ENCODE data around the gene NCOA3. TPM values are rescaled to one million over a fixed set of nuclear protein-coding genes. Genes with fewer than 3 reads are reported as not detected.

The NCOA3 gene
- 21.1 and 28.8 TPM in 2 replicates for total RNA-seq

GRCh38 chr20:47501482-47502270, at the start of gene NCOA3:
TSS of gene NCOA3 (plus strand) at chr20:47501887. CDS start at chr20:47622248, 120,361 bp downstream.

Other genes with a start within 250 kb of the NCOA3 start
- gene ZMYND8, start 145.2 kb upstream of the NCOA3 start, total RNA-seq, result 23.8 and 28.0 TPM in 2 replicates